ENCODE results near the gene DCAF6.

The DCAF6 gene

GRCh38 chr1:168057355-168057754 is 120.9 kb downstream of the DCAF6 start:
- no peak overlapping the region for H3K4me3 ChIP-seq (ENCODE audit: low read depth, low read length)
- TF ChIP-seq CTCF (IDR thresholded peaks at IDR 0.05; ENCODE audit: borderline replicate concordance, insufficient read depth, low read depth, low read length) = no peak

DNA sequence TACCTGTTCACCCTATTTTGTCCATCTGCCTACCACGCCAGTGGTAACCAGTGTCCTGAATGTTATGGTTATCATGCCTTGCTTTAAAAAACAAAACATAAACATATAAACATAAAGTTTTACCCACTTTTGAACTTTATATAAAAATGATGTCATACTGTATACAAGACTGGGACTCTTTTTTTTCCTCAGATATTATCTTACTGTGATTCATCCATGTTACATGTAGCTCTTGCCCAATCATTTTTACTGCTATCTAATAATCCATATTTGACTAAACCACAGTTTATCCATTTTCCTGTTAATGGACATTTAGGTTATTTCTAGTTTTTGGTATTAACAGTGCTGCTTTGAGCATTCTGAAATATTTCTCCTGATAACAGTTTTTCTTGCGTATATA is 121.4 kb downstream of the DCAF6 start:
- TF ChIP-seq CTCF (IDR thresholded peaks at IDR 0.05; ENCODE audit: borderline replicate concordance, insufficient read depth, low read depth, low read length) = no peak
- H3K4me3 ChIP-seq (ENCODE audit: low read depth, low read length) = no peak overlapping the region

GRCh38 chr1:168064216-168064615 is 127.7 kb downstream of the DCAF6 start:
- TF ChIP-seq CTCF (IDR thresholded peaks at IDR 0.05; ENCODE audit: borderline replicate concordance, insufficient read depth, low read depth, low read length) = no peak
- H3K4me3 ChIP-seq (ENCODE audit: low read depth, low read length) = no peak overlapping the region

DNA sequence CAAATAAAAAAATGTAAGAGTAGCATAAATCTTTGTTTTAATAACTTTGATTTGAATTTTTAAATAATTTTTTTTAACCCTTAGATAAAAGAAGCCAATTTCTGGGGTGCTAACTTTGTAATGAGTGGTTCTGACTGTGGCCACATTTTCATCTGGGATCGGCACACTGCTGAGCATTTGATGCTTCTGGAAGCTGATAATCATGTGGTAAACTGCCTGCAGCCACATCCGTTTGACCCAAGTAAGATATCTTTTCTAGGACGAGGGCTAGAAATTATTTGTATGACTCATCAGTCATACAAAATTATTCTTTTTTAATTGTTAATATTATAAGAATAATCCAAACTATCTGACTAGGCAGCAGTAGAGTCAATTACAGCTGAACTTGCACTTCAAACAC is 129.0 kb downstream of the DCAF6 start:
- TF ChIP-seq CTCF (IDR thresholded peaks at IDR 0.05; ENCODE audit: borderline replicate concordance, insufficient read depth, low read depth, low read length) = no peak

DNA sequence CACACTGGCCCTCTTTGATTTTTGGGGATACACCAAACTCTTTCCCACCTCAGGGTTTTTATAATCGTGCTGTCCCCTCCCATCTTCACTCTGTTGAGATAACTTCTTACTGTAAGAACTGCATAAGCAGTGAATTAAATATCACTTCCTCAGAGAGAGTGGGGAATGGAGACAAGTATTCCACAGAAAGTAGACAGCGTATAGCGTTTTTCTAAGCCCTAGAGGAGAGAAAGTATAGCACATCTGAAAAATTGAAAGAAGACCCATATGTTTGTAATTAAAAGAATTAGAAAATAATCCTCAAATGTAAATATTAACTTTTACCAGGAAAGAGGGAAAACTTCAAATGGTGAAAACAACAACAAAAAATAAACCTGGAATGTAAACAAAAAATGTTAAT is 132.9 kb downstream of the DCAF6 start:
- no peak for TF ChIP-seq CTCF (IDR thresholded peaks at IDR 0.05; ENCODE audit: borderline replicate concordance, insufficient read depth, low read depth, low read length)
- H3K4me3 ChIP-seq (ENCODE audit: low read depth, low read length) = no peak overlapping the region

More for the DNA sequence above, 129.0 kb downstream of the DCAF6 start:
- no peak overlapping the region for H3K4me3 ChIP-seq (ENCODE audit: low read depth, low read length)

GRCh38 chr1:168079761-168080160 is 143.3 kb downstream of the DCAF6 start:
- H3K4me3 ChIP-seq (ENCODE audit: low read depth, low read length) = no peak overlapping the region
- no peak for TF ChIP-seq CTCF (IDR thresholded peaks at IDR 0.05; ENCODE audit: borderline replicate concordance, insufficient read depth, low read depth, low read length)

DNA sequence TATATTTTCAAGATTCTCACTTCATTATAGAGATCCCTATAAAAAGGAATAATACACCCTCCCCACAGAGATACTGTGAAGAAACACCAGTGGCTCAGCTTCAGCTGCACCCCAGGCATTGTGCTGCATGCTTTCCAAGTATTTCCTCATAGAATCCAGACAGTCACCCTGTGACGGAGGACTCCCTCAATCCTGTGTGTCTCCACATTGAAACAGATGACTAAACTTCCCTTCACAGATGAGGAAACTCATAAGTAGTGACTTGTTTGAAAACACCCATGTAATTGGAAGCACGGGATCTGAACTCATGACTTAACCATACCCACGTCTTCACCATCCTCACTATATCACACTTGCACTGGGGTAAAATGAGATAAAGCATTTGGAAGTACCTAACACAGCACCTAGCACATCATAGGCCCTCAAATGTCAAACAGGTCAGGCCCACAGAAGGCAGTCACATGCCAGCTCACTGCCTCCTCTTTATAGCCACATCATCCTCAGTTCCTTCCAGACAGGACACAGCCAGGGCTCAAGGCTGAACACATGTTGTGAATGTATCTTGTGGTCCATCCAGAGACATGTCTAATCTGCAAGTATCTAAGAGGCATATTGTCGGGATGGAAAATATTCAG is 145.0 kb downstream of the DCAF6 start:
- H3K4me3 ChIP-seq (ENCODE audit: low read depth, low read length) = no peak overlapping the region
- TF ChIP-seq CTCF (IDR thresholded peaks at IDR 0.05; ENCODE audit: borderline replicate concordance, insufficient read depth, low read depth, low read length) = no peak

Measured in GM12875 (cell line).